Measurements from ENCODE around the gene HMCN2. TPM values are rescaled to one million over a fixed set of nuclear protein-coding genes. Genes with fewer than 3 reads are reported as not detected.

HMCN2 gene
- total and polyA plus RNA-seq, 2 donors (not counting 3 experiments of a cell fraction or from before 2014, with no cell fraction given) = 0.04 to 0.24 TPM

- DNase-seq (ENCODE audit: low read depth, low spot score) (no peak), FAIRE-seq (no peak)
- POLR2A ChIA-PET = no interaction called here
- no TSS peak for BruUV-seq (replicated peaks)
- dilution Hi-C loops (cut with MboI; ENCODE audit: extremely low pct_ligation_motif_present, low sequenced_read_pairs) = no loop called here
- Histone ChIP-seq H3K9ac (replicated peaks; ENCODE audit: extremely low read depth, insufficient read depth, low read length) (no peak overlapping the region), H3K27me3 (ENCODE audit: control insufficient read depth in 2 of 2, insufficient read depth in 2 of 2, low read length in 2 of 2) (peaks cover 0 to 6% of the 10 kb centered on the region in 2 experiments), H3K9me1 (replicated peaks; ENCODE audit: control insufficient read depth, extremely low read depth, insufficient read depth, low read length) (no peaks in the 10 kb centered on the region), H2AFZ (ENCODE audit: low read depth, low read length) (no peak overlapping the region), H3K36me3 (ENCODE audit: control insufficient read depth in 2 of 2, extremely low read depth in 1 of 2, insufficient read depth in 2 of 2, low read length in 2 of 2) (no peaks in the 10 kb centered on the region), H3K27ac (ENCODE audit: insufficient read depth, low read depth, low read length) (no peak overlapping the region), H3K79me2 (ENCODE audit: control insufficient read depth, insufficient read depth, low read length) (no peaks in the 10 kb centered on the region), H3K4me3 (replicated peaks in 1 of 3; ENCODE audit: insufficient read depth in 1 of 3, low read depth in 1 of 3, low read length in 3 of 3) (no peak overlapping the region), H3K9me3 (replicated peaks; ENCODE audit: control insufficient read depth, insufficient read depth, low read length) (no peaks in the 10 kb centered on the region), H3K4me2 (ENCODE audit: insufficient read depth, low read length) (no peak overlapping the region), H3K4me1 (ENCODE audit: control insufficient read depth, extremely low read depth, insufficient read depth, low read length) (peaks cover 22% of the 10 kb centered on the region), H4K20me1 (replicated peaks; ENCODE audit: control insufficient read depth, extremely low read depth, insufficient read depth, low read length) (no peaks in the 10 kb centered on the region)
- TF ChIP-seq FOS (IDR thresholded peaks at IDR 0.05; ENCODE audit: borderline replicate concordance, insufficient read depth, low read length) = no peak
- TF ChIP-seq MYC (IDR thresholded peaks at IDR 0.05; ENCODE audit: low read depth, low read length) = no peak
- TF ChIP-seq POLR2A (IDR thresholded peaks at IDR 0.05; ENCODE audit: low read depth, low read length) = no peak
- no peak for TF ChIP-seq CTCF (IDR thresholded peaks at IDR 0.05; ENCODE audit: extremely low read depth in 1 of 2, insufficient read depth in 1 of 2, low read depth in 1 of 2, low read length in 2 of 2)
- no peak for TF ChIP-seq JUN (IDR thresholded peaks at IDR 0.05; ENCODE audit: borderline replicate concordance, insufficient read depth, insufficient read length, low read depth)
- no peak for TF ChIP-seq EZH2 (IDR thresholded peaks at IDR 0.05; ENCODE audit: borderline replicate concordance, low read depth, low read length, severe bottlenecking)
- no peak for TF ChIP-seq POLR2AphosphoS5 (IDR thresholded peaks at IDR 0.05; ENCODE audit: insufficient read depth, low read depth, low read length)
- TF ChIP-seq, protein P1, sequence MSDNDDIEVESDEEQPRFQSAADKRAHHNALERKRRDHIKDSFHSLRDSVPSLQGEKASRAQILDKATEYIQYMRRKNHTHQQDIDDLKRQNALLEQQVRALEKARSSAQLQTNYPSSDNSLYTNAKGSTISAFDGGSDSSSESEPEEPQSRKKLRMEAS (IDR thresholded peaks at IDR 0.05; ENCODE audit: insufficient read depth, insufficient read length) = no peak
- TF ChIP-seq GATA2 (IDR thresholded peaks at IDR 0.05; ENCODE audit: insufficient read depth, insufficient read length, low read depth, low read length) = no peak
- intact Hi-C loops (cut with micrococcal nuclease) = no loop called here
- CTCF ChIA-PET = interaction anchor here (1.1 to 1.5 kb wide), 2 partner anchors 20 to 237 kb away, joined by 4 to 8 read pairs; no protein-coding TSS in a partner anchor
Observed at GRCh38 chr9:130447193-130447816, 181.7 kb downstream of the HMCN2 start.
